BE2C (cell line): Measurements from ENCODE around the gene POLN.

ENCODE experiments used
- DNase-seq: peaks from one replicate; pipeline ENCODE4 v3.0.0-alpha.2; 2020
- H3K27me3 ChIP-seq: fragments of 250-450 bp; sonication (Bioruptor Pico); 2 replicates; pipeline ENCODE4 v1.5.1; 2020; ENCODE audit warnings: mild to moderate bottlenecking
- H3K36me3 ChIP-seq: fragments of 250-450 bp; sonication (Bioruptor Pico); 2 replicates; pipeline ENCODE4 v1.5.1; 2020; ENCODE audit warnings: mild to moderate bottlenecking
- H3K4me1 ChIP-seq: fragments of 250-450 bp; sonication (Bioruptor Pico); 2 replicates; pipeline ENCODE4 v1.5.1; 2020
- H3K4me3 ChIP-seq: 2 replicates; pipeline ENCODE4 v1.5.1; 2011; ENCODE audit warnings: low read depth, low read length
- H3K9me3 ChIP-seq: fragments of 250-450 bp; sonication (Bioruptor Pico); 2 replicates; pipeline ENCODE4 v1.5.1; 2020
- TF ChIP-seq, protein P1 (sequence below): IDR thresholded peaks from 2 replicates; pipeline ENCODE4 v1.5.1; 2012; ENCODE audit warnings: mild to moderate bottlenecking, low read depth, low read length

Gene POLN

DNA sequence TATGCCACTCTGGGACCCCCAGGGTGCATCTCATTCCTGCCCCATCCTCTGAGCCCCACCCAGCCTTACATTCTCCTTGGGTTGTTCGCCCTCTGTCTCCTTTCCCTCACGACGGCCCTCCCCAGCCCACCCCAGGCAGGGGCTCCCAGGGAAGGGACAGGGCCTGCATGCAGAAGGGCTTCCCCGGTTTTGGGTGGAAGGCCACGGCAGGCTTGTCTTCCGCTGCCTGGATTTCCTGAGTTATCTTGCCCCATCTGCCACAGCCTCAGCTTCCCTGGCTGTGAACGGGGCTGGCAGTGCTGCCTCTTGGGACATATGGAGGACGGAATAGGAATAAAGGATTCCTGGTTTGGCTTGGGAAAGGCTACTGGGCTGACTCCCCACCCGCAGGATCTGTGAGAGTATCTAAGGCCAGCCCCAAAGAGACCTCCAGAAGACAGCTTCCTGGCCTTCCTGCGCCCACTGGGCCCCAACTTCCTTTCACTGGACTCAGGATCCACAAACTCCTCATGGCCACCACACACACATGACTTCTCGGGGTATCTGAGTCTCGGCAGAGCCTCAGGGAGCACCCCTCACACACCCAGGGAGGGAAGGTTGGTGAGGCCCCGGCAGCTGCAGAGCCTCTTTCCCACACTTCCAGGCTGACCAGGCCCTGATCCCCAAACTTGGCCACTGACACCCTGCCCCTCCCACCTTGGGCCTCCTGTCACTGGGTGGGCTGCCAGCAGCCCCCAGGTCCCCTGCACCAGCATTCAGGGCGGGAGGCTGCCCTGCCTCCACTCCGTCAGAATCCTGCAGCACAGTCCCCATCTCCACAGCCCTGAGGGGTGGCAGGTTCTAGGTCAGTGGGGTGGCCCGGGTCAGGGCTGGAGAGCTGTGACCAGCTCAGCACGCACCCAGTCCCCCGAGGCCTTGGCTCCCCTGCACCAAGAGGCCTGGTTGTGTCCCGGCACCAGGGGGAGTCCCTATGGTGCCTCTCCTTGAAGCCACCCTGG lies 23.5 kb upstream of the POLN start:
- no peak overlapping the region for H3K4me3 ChIP-seq
- H3K27me3 ChIP-seq, result no peaks in the 10 kb centered on the region
- H3K36me3 ChIP-seq, result no peaks in the 10 kb centered on the region
- TF ChIP-seq, protein P1, sequence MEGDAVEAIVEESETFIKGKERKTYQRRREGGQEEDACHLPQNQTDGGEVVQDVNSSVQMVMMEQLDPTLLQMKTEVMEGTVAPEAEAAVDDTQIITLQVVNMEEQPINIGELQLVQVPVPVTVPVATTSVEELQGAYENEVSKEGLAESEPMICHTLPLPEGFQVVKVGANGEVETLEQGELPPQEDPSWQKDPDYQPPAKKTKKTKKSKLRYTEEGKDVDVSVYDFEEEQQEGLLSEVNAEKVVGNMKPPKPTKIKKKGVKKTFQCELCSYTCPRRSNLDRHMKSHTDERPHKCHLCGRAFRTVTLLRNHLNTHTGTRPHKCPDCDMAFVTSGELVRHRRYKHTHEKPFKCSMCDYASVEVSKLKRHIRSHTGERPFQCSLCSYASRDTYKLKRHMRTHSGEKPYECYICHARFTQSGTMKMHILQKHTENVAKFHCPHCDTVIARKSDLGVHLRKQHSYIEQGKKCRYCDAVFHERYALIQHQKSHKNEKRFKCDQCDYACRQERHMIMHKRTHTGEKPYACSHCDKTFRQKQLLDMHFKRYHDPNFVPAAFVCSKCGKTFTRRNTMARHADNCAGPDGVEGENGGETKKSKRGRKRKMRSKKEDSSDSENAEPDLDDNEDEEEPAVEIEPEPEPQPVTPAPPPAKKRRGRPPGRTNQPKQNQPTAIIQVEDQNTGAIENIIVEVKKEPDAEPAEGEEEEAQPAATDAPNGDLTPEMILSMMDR, result no peak
- no peaks in the 10 kb centered on the region for H3K9me3 ChIP-seq
- DNase-seq, result no peak
- H3K4me1 ChIP-seq, result peaks cover 8% of the 10 kb centered on the region

DNA sequence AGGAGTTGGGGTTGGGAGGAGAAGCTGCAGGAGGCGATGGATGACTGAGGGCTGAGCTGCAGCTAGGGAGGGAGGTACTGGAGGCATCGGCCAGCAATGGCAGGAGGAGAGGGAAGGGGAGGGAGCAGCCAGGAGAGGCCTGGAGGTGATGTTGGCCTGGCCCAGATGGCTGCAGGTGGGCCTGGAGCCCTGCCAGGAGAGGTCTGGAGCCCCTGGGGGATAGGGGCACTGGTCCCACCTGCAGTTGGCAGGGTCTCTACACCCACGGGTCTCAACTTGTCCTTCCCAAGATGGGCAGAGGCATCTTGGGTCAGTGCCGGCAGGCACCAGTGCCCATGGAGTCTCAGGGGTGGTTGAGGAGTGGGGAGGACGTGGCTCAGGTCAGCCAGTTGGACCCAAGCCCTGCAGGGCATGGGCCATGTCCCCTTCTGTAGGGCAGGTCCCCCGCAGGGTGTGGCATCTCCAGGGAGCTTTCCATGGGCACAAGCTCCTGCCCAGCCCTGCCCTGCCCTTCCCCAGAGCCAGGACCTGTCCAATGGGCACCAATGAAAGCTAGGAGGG lies 22.6 kb upstream of the POLN start:
- no peaks in the 10 kb centered on the region for H3K27me3 ChIP-seq
- H3K9me3 ChIP-seq, result no peaks in the 10 kb centered on the region
- H3K4me1 ChIP-seq, result peaks cover 7% of the 10 kb centered on the region
- no peaks in the 10 kb centered on the region for H3K36me3 ChIP-seq
- H3K4me3 ChIP-seq, result no peak overlapping the region
- peak; percentile 4 for DNase-seq
- TF ChIP-seq, protein P1, result no peak

GRCh38 chr4:2263926-2264321 lies 22.0 kb upstream of the POLN start:
- Histone ChIP-seq H3K36me3 (peaks cover 6% of the 10 kb centered on the region), H3K4me1 (peaks cover under 1% of the 10 kb centered on the region; the same call in 1 of the 2 replicates), H3K4me3 (no peak overlapping the region), H3K9me3 (no peaks in the 10 kb centered on the region), H3K27me3 (no peaks in the 10 kb centered on the region)
- peak; percentile 2 for DNase-seq
- TF ChIP-seq, protein P1, result no peak

- no peaks in the 10 kb centered on the region for H3K9me3 ChIP-seq
- no peak for DNase-seq
- peaks cover 14% of the 10 kb centered on the region for H3K36me3 ChIP-seq
- peak overlapping the region; percentile 72 for H3K4me3 ChIP-seq
- TF ChIP-seq, protein P1, result no peak
- H3K4me1 ChIP-seq, result no peaks in the 10 kb centered on the region
- H3K27me3 ChIP-seq, result no peaks in the 10 kb centered on the region
These were observed 21.0 kb upstream of the POLN start for GRCh38 chr4:2262944-2263250.

- Histone ChIP-seq H3K36me3 (peaks cover 20% of the 10 kb centered on the region), H3K9me3 (no peaks in the 10 kb centered on the region), H3K4me1 (no peaks in the 10 kb centered on the region), H3K4me3 (peak overlapping the region; percentile 72), H3K27me3 (no peaks in the 10 kb centered on the region)
- DNase-seq, result peak; percentile 99
- TF ChIP-seq, protein P1, result no peak
These were observed 20.4 kb upstream of the POLN start for GRCh38 chr4:2262145-2262943.
